ENCODE measurements around the gene GSK3A. TPM values are rescaled to one million over a fixed set of nuclear protein-coding genes. Genes with fewer than 3 reads are reported as not detected.

Gene GSK3A
- total RNA-seq, 1 donor from 2014 or later = 39.8 TPM

DNA sequence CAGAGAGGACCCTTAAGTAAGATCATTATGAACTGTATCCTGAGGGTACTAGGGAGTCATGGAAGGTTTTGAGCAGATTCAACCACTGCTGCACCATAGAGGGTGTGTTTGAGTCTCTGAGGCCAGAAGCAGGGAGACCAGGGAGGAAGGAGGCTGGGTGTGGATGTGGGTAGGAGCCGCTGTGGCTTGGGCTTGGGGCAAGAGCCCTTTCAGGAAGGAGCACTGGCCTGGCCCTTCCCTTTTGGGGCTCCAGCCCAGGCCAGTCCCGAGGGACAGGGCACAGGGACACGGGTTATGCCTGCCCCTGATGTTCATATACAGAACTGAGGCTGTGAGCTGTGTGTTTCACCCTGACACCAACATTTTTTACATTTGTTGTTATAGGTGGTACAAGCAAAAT, 33.9 kb upstream of the GSK3A start:
- Histone ChIP-seq H3K4me1 (peaks cover 59% of the 10 kb centered on the region), H3K4me3 (no peak overlapping the region), H3K36me3 (peaks cover 35% of the 10 kb centered on the region), H3K27ac (no peak overlapping the region), H3K9me3 (no peaks in the 10 kb centered on the region), H3K27me3 (ENCODE audit: low read depth) (no peaks in the 10 kb centered on the region)
- TF ChIP-seq, protein P1, sequence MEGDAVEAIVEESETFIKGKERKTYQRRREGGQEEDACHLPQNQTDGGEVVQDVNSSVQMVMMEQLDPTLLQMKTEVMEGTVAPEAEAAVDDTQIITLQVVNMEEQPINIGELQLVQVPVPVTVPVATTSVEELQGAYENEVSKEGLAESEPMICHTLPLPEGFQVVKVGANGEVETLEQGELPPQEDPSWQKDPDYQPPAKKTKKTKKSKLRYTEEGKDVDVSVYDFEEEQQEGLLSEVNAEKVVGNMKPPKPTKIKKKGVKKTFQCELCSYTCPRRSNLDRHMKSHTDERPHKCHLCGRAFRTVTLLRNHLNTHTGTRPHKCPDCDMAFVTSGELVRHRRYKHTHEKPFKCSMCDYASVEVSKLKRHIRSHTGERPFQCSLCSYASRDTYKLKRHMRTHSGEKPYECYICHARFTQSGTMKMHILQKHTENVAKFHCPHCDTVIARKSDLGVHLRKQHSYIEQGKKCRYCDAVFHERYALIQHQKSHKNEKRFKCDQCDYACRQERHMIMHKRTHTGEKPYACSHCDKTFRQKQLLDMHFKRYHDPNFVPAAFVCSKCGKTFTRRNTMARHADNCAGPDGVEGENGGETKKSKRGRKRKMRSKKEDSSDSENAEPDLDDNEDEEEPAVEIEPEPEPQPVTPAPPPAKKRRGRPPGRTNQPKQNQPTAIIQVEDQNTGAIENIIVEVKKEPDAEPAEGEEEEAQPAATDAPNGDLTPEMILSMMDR (IDR thresholded peaks at IDR 0.05) = no peak
- DNase-seq (no peak), ATAC-seq (no peak)
- intact Hi-C loops (cut with DNase I) = no loop called here

GRCh38 chr19:42275517-42275916, 33.1 kb upstream of the GSK3A start:
- TF ChIP-seq, protein P1 (IDR thresholded peaks at IDR 0.05) = no peak
- H3K9me3 ChIP-seq = no peaks in the 10 kb centered on the region
- H3K4me1 ChIP-seq = peaks cover 63% of the 10 kb centered on the region
- H3K4me3 ChIP-seq = no peak overlapping the region
- peaks cover 35% of the 10 kb centered on the region for H3K36me3 ChIP-seq
- ATAC-seq (no peak), DNase-seq (no peak)
- intact Hi-C loops (cut with DNase I) = no loop called here
- no peaks in the 10 kb centered on the region for H3K27me3 ChIP-seq (ENCODE audit: low read depth)
- H3K27ac ChIP-seq = no peak overlapping the region

GRCh38 chr19:42275103-42275502, 32.7 kb upstream of the GSK3A start:
- Histone ChIP-seq H3K27me3 (ENCODE audit: low read depth) (no peaks in the 10 kb centered on the region), H3K27ac (no peak overlapping the region), H3K36me3 (peaks cover 35% of the 10 kb centered on the region), H3K4me3 (no peak overlapping the region), H3K9me3 (no peaks in the 10 kb centered on the region), H3K4me1 (peaks cover 67% of the 10 kb centered on the region)
- ATAC-seq (no peak), DNase-seq (no peak)
- TF ChIP-seq, protein P1 (IDR thresholded peaks at IDR 0.05) = no peak
- intact Hi-C loops (cut with DNase I) = no loop called here

- H3K27ac ChIP-seq = no peak overlapping the region
- no peak overlapping the region for H3K4me3 ChIP-seq
- DNase-seq (peak; percentile 42), ATAC-seq (no peak)
- H3K4me1 ChIP-seq = peaks cover 65% of the 10 kb centered on the region
- intact Hi-C loops (cut with DNase I) = no loop called here
- peaks cover 35% of the 10 kb centered on the region for H3K36me3 ChIP-seq
- TF ChIP-seq, protein P1 (IDR thresholded peaks at IDR 0.05) = no peak
- no peaks in the 10 kb centered on the region for H3K27me3 ChIP-seq (ENCODE audit: low read depth)
- H3K9me3 ChIP-seq = no peaks in the 10 kb centered on the region
Measured at GRCh38 chr19:42274065-42274682, 31.8 kb upstream of the GSK3A start.

DNA sequence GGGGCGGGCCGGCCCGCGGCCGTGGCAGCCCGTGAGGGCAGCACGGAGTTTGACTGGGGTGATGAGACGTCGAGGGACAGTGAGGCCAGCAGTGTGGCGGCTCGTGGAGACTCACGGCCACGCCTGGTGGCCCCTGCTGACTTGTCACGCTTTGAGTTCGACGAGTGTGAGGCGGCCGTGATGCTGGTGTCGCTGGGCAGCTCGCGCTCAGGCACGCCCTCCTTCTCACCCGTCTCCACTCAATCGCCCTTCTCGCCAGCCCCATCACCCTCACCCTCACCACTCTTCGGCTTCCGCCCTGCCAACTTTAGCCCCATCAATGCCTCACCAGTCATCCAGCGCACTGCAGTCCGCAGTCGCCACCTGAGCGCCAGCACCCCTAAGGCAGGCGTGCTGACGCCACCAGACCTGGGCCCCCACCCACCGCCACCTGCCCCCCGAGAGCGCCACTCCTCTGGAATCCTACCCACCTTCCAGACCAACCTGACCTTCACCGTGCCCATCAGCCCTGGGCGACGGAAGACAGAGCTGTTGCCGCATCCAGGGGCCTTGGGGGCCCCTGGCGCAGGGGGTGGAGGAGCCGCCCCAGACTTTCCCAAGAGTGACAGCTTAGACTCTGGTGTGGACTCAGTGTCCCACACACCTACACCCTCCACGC, 31.1 kb upstream of the GSK3A start:
- Histone ChIP-seq H3K27ac (no peak overlapping the region), H3K9me3 (no peaks in the 10 kb centered on the region), H3K4me3 (no peak overlapping the region), H3K27me3 (ENCODE audit: low read depth) (no peaks in the 10 kb centered on the region), H3K4me1 (peaks cover 59% of the 10 kb centered on the region), H3K36me3 (peaks cover 35% of the 10 kb centered on the region)
- ATAC-seq (no peak), DNase-seq (peak; percentile 40)
- TF ChIP-seq, protein P1 (IDR thresholded peaks at IDR 0.05) = no peak
- intact Hi-C loops (cut with DNase I) = no loop called here

Measured in lower lobe of right lung (tissue), 2 donors.